Fibroblast of skin of right biceps (primary cell): ENCODE measurements around the gene ARFGAP1.

ENCODE experiments used
- DNase-seq: peaks from one replicate; pipeline ENCODE4 v3.0.0-alpha.2; 2013

Gene ARFGAP1

GRCh38 chr20:63336232-63336752, 63.7 kb downstream of the ARFGAP1 start:
- no peak for DNase-seq

DNA sequence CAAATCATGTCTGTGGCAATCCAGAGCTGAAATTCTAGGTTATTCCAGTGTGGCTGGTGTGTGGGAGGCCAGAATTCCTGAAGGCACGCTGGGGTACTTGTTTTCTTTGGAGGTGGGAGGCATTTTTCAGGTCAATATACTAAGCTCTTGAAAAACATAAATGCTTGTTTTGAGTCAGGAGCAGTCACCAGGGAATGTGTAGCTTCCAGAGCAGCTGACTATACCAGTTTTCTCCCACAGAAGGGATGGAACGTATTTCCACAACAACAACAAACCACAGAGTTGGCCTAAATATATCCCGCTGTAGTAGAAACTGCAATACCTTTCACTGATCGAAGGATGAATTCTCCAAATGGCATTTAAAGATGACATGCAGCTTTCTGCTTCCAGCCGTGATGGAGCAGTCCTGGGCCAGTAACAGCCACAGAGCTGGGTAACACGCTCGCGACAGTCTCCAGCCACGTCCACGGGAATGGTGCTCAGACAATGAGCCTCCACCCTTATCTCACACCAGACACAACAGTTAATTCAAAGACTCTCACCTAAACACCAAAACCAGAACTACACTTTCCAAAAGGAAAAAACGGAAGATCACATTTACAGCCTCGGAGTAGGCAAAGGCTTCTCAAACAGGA, 65.3 kb downstream of the ARFGAP1 start:
- DNase-seq = no peak
